NCI-H2171 (cell line): Measurements from ENCODE around the gene CATSPERD.

ENCODE experiments used
- DNase-seq: peaks from one replicate; lab custom pipeline; 2025; lab: John Stamatoyannopoulos, UW

CATSPERD gene

DNA sequence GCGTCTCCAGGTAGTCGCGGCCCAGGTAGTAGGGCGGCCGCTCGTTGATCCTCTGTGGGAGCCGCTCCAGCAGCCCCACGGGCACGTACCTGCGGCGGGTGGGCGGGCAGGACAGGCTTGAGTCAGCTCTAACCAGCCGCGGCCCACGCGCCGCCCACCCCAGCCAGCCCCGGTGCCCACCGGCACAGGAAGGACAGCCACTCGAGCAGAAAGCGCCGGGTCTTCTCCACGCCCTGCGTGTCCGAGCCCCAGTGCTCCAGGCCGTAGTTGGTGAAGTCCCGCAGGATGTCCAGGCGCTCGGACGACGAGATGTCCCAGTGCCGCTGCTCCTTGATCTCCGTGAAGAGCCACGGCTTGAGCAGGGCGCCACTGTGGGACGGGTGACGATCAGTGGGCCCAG, 65.0 kb downstream of the CATSPERD start:
- DNase-seq: no peak

DNA sequence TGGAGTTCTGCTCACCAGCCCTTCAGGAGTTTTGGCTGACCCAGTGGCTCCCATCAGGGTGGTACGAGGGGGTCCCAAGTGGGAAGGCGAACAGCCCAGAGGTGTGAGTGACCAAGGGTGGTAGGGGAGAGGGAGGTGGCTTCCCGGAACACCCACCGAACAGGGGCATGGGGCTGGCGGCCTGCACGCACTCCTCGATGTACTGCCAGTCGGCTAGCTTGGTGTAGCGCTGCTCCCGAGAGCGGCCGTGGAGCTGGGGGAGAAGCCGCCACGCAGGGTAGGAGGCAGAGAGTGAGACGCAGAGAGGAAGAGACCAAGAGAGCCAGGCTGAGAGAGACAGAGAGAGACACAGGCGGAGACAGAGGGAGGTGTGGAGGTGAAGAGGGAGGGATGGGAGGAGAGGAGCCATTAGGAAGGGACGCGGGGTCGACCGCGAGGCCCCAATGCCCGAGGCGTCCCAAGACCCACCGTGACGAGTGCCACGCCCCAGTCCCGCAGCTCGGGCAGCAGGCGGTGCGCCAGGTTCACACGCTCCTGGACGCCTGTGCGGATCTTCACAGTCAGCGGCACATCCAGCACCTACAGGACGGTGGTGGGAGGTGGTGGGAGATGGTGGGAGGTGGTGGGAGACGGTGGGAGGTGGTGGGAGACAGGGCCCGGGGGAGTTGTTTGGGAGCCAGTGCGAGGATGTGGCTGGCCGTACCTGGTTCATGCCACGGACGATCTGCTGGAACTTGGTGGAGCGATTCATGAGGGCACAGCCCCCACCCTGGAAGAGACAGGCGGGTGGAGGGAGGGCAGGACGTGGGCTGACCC, 66.4 kb downstream of the CATSPERD start:
- DNase-seq: no peak

DNA sequence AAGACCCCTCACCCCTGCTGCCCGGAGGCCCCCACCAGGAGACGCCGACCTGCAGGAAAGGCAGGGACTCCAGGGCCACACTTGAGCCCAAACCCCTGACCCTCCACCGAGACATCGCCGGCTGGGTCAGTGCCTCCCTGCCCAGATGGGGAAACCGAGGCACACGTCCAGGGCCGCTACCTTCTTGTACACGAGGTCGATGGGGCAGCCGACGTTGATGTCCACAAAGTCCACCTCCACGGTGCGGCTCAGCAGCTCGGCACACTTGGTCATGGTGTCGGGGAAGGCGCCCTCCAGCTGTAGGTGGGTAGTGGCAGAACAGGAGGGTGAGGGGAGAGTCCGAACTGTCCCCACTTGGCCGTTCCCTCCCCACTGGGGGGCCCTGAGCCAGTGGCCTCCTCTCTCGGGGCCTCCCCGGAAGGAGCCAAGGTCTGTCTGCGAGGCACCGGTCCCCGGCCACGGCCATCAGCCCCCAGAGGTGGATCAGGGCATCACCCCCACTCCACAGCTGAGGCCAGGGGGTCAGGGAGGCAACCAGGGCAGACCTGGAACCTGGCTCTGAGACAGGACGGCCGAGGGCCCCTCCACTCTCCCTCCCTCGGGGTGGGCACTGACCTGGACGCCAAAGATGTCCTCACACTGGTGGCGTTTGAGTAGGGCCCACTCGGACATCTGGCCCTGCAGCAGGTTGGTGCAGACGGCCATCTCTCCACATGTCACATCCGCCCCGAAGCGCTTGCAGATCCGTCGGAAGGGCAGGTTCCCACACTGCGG, 67.2 kb downstream of the CATSPERD start:
- no peak for DNase-seq

DNA sequence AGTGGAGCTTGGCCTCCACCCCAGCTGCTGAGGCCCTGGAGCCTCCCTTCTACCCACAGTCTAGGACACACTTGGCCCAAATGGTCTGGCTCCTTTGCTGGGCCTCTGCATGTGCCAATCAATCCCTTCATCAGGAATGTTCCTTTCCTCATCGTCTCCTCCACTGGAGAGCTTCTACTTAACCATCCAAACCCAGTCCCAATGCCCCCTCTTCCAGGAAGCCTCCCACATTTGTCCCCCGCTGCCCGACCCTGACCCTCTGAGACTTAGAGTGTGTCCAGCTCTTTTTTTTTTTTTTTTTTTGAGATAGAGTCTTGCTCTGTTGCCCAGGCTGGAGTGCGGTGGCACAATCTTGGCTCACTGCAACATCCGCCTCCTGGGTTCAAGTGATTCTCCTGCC, 68.0 kb downstream of the CATSPERD start:
- DNase-seq: no peak

DNA sequence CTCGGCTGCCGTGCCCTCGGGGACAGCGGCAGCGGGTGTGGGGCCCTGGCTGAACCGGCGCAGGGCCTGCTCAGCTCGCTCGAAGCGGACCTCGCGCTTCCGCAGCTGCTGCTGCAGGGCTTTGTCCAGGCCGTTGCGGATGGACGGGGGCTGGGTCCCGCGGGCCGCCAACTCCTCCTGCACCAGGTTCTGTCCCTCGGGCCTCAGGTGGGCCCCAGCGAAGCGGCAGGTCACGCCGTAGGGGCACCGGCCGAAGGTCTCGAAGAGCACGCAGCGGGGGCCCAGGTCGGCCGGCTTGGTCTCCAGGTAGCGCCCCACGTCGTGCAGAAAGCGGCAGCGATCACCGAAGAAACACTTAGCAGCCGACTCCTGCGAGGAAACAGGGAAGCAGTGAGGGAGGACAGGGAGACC, 68.9 kb downstream of the CATSPERD start:
- no peak for DNase-seq

DNA sequence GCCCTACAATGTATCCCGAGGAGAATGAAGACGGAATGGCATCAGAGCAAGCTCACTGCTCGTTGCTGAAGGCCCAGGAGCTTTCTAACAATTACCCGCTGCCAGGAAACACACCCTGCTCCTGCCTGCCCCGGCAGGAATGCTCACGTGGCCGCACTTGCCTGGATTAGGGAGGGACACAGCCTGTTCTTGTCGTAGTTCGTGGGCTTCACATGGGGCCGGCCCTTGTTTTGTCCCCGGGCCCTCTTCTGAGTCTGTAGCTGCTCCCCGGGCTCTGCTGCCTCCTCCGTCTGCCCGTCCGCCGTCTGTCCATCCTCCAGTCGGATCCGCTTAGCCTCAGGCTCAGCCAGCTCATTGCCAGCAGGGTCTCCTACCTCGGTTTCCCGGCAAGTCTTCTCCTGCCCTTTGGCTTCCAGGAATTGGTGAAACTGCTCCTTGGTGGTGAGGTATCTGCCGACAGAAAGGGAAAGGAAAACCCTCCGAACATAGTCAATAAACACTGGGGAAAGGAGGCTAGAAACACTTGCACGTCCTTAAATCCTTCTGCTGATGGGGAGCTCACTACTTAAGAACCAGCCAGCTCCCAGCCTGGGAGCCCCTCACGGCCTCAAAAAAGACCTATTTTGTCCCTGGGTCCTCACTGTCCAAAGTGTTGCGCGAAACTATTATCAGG, 69.6 kb downstream of the CATSPERD start:
- no peak for DNase-seq

DNA sequence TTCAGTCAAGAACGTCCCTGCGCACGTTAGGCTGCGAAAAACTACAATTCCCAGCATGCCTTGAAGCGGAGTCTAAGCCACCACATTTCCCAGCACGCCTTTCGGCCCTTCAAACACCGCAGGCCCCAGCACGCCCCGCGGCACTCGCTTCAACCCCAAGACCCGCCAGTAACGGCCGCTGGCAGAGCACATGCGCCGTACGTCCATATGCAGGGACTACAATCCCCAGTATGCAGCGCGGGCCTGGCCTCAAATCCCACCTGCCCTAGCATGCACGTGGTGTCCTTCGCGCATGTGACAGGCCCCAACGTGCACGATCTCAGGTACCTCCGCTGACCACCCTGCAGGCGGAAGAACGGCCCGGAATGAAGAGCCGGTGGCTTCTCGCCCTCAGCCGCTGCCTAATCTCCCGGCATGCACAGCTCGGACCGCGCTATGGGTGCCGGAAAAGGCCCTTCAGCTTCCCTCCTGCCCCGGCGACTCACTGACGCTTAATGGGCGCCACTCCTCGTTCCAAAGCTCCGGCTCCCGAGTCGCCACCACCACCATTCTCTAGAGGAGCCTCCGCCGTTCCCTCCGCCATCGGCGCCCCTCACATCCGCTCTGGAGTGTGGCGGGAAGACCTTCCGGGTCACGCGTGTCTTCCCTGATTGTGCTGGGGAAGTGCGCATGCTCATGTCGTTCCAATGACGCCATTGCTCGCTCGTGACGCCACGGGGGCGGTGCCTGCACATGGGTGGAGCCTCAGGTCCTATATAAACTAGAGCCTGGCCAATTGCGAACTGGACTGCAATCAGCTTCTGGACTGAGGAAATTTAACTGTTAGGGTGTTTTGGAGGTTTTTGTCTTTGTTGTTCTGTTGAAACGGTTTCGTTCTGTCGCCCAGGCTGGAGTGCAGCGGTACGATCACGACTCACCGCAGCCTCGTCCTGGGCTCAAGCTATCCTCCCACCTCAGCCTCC, 70.4 kb downstream of the CATSPERD start, which contains the start of gene DUS3L:
TSS of gene DUS3L (minus strand) at position 605 of the 962 bp plus-strand sequence. CDS start at position 583, 22 bp downstream.
- peak; percentile 97 for DNase-seq

DNA sequence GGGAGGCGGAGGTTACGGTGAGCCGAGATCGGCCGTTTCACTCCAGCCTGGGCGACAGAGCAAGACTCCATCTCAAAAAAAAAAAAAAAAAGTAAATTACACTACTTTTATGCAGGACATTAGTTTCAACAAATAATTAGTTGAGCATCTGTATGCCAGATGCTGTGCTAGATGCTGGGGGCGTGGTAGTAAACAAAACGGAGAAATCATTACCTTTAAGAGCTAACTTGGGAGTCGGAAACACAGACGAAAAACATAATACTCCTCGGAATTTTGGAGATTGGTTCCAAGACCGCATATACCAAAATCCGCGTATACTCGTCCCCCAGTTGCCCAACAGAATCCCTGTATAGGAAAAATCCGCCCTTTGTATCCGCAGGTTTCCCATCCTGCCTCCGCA, 71.8 kb downstream of the CATSPERD start:
- DNase-seq: no peak

DNA sequence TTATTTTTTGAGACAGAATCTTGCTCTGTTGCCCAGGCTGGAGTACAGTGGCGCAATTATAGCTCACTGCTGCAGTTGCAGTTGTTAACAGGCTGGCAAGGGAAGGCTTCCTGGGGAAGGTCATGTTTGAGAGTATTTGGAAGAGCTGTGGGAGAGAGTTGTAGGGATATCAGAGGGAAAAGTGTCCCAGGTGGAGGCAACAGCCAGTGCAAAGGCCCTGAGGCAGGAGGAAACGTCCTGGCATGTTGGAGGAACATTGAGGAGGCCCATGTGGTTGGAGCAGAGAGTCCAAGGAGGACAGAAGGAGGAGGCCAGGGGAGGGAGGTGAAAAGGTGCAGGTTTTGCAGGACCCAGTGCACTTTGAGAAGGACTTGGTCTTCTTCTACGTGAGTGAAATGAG, 72.8 kb downstream of the CATSPERD start:
- no peak for DNase-seq

DNA sequence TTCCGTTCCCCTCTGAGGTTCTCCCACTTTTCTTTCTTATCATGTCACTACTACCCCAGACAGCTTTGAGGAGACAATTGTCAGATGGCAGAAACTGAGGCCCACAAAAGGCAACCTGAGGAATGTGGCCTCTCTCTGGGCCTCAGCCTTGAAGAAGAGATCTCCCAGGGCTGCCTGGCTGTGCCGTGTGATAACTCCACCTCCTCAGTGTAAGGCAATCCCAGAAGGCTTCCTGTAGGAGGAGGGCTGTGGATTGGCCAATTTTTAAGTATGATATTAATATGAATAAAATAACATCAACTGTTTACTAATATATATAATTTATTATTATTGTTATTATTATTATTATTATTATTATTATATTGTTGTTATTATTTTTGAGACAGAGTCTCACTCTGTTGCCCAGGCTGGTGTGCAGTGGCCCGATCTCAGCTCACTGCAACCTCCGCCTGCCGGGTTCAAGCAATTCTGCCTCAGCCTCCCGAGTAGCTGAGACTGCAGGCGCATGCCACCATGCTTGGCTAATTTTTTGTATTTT, 75.0 kb downstream of the CATSPERD start:
- no peak for DNase-seq

DNA sequence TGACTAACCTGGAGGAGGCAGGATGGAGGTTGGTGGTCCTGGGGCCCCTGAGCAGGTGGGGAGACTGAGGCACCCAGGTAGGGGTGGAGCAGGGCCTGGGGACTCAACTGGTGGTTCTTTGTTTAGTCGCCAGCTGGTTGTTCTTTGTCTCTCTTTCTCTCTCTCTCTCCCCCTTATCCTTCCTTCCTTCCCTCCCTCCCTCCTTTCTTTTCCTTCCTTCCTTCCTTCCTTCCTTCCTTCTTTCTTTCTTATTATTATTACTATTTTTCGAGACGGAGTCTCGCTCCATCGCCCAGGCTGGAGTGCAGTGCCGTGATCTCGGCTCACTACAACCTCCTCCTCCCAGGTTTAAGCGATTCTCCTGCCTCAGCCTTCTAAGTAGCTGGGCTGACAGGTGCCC, 77.8 kb downstream of the CATSPERD start:
- no peak for DNase-seq

DNA sequence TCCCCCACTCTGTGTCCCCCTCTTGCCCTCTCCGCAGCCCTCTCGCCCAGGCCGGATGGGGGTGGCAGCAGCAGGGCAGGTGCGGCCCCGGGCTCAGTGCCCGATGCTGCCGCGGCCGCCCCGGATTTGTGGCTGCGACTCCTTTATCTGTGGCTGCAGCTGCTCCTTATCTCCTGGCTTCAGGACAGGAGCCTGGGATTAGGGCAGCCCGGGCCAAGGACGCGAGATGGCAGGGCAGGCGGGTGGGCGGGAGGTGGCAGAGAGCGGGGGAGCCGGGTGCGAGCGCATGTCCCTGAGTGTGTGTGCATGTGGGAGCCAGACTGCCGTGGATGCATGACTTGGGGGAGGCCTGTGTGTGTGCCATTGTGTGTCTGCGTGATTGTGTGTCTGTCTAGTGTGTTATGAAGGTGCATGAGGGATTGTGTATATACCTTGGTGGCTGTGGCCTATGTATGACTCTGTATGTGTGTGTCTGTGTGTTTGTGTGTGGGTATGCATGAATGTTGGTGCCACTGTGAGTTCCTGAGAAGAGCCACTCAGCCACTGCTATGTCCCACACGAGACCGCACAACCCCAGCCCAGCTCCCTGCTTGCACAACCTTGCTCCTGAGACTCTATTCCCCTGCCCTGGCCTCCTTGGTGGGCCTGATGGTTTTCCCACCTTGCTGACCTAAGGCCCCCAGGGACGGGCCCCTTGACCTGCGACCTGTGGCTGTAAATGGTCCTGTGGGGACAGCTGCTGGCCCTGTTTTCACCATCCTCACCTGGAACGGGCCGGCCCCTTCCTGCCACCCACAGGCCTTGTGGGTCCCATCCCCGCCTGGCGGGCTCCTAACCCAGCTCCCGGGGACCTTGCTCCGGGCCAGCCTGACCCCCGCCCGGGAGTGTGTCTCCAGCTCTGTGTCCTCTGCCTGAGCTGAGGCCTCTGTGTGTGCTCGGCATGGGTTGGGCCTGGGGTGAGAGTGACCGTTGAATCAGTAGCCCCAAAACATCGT, 79.1 kb downstream of the CATSPERD start:
- no peak for DNase-seq

DNA sequence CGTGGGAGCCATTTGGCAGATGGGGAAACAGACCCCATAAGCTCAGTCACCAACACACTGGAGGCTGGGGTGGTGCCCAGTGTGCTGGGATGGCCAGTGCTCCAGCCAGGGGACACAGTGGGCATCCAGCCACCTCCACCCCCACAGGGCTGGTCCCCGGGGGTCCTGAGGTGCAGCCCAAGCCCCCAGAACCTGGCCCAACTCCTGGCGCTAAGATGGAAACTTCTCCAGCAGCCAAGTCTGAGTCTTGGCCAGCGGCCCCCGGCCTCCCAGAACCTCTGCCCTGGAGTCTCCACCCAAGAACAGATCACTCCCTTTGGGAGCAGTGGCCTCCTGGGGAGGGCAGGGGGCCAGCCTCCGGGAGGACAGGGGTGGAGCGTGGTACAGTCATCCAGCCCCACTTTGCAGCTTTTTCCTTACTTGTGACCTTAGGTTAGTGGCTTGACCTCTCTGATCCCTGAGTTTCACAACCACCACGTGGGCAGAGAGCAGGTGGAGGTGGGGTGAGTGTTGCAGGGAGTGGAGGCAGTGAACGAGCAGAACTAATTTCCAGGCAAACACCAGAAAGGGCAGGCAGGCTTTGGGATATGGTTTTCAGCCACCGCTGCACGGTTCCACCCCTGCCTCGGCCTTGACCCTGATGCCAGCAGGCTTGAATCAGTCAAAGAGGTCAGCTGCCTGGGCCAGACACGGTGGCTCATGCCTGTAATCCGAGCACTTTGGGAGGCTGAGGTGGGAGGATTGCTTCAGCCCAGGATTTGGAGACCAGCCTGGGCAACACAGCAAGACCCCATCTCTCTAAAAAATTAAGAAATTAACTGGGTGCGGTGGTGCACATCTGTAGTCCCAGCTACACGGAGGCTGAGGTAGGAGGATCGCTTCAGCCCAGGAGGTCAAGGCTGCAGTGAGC, 80.2 kb downstream of the CATSPERD start:
- DNase-seq: no peak

DNA sequence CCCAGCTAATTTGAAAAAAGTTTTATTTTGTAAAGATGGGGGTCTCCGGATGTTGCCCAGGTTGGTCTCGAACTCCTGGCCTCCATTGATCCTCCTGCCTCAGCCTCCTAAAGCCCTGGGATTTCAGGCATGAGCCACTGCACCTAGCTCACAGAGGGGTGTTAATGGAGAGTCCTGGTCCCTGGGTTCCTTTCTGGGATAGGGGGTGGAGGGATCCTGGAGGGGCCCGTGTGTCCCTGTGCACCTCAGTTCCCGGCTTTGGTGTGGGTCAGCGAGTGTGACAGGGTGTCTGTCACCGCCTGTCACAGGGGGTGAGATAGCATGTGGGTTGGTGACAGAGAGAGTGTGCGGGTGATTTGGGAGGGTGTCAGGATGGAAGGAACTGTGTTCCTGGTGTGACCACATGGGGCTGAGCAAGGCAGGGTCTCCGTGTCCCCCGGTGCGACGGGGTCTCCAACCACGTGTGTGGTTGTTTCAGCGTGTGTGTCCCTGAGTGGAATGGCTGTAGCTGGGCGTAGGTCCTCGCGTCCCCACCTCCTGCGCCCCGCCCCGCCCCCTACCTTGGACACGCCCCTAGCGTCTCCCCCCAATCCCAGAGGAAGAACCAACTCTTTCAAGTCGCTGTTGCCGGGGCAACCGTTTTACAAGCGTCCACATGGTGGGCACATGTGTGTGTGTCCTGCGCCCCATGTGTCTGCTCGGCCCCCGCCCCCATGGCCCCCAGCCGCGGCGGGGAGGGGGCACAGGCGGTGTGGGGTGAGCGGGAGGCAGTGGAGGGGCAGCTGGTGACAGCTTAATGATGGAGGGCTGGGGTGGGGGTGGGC, 81.6 kb downstream of the CATSPERD start:
- peak; percentile 65 for DNase-seq

DNA sequence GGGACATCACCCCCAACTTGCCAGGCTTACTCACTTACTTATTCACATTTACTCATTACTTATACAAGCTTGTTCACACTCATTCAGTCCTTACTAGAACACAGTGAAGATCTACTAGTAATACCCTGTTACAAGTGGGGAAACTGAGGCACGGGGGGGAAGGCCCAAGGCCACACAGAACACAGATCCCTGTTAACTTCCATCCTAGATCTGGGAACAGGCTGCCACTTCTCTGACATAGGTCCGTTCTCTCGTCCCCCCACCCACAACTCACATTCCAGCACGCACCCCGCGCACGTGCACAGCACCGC, 83.0 kb downstream of the CATSPERD start:
- DNase-seq: no peak

DNA sequence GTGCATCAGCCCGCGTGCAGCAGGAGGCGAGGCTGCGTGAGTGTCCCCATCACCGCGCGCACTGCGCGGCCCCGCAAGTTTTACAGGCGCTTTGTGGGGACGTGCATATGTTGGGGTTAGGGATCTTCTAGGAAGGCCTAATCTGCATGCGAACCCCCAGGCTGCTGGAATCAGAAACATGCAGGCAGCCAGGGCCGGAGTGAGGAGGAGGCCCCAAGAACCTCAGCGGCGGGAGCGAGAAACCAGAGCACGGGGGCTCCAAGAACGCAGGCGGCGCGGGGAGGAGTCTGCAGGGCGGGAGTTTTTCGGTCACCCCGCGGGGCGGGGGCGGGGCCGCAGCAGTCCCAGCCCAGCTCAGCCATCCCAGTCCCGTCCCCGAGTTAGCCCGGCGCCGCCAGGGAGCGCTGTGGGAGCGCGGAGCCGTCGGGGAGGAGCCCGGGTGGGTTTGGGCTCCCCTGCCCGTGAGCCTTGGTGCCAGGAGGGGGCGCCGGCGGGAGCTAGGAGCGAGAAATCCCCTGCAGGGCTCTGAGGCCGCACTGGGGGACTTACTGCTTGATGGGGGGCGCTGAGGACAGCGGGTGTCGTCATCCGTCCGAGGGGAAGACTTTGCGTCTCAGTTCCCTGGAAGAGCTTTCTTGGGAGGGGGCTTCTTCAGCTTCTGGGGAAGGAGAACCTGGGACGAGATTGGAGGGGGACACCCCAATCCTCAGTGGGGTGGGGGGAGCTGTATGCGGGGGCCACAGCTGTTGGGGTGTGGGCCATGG, 83.5 kb downstream of the CATSPERD start:
- DNase-seq: peak; percentile 88
